ENCODE results near the gene RFX2. TPM values are rescaled to one million over a fixed set of nuclear protein-coding genes. Genes with fewer than 3 reads are reported as not detected.

The RFX2 gene
- total RNA-seq, 2 donors from 2014 or later = 6.6 to 11.0 TPM

DNA sequence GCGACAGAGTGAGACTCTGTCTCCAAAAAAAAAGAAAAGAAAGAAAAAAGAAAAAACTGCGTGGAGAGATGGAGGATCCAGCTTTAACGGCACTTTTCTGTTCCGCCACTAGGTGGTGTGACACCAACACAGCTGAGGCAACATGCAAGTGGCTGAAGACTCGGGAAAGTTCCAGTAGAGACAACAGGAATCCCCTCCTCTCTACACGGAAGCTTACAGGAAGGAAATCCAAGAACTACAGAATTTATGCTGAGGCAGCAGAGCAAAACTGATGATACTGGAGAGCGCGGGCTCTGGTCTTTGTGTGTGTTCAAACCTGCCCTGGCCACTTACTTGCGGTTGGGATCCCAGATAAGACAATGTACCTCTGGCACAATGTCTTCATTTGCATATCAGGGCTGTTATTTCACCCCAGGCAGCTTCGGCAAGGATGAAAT is 142.3 kb downstream of the RFX2 start:
- H3K4me3 ChIP-seq (ENCODE audit: low read length) = no peak overlapping the region
- DNase-seq = peak; percentile 87
- peak overlapping the region; percentile 3 for H3K27ac ChIP-seq (ENCODE audit: low read depth, low read length)
- peak overlapping the region; percentile 13 for H3K4me3 Mint-ChIP-seq
- no peaks in the 10 kb centered on the region for H3K27me3 ChIP-seq (ENCODE audit: control insufficient read depth, insufficient read depth, low read length, poor library complexity, severe bottlenecking)
- 25 to 32% methylated on average over 10 of the region's 10 CpGs for WGBS, 2 experiments (ENCODE audit: insufficient coverage in 1 of 2, insufficient read length in 1 of 2)
- peak overlapping the region; percentile 1 for H3K9ac ChIP-seq (ENCODE audit: extremely low read depth, low read length, poor library complexity, severe bottlenecking)
- H3K9me3 ChIP-seq (ENCODE audit: control insufficient read depth, low read length) = no peaks in the 10 kb centered on the region
- peaks cover 9% of the 10 kb centered on the region for H3K36me3 Mint-ChIP-seq (ENCODE audit: low read depth)
- H3K4me1 ChIP-seq (ENCODE audit: control insufficient read depth, insufficient read depth, low read length) = peaks cover 25% of the 10 kb centered on the region
- peaks cover 35% of the 10 kb centered on the region for H3K4me1 Mint-ChIP-seq
- H3K27ac Mint-ChIP-seq = peak overlapping the region; percentile 95
- no peaks in the 10 kb centered on the region for H3K9me3 Mint-ChIP-seq
- H3K36me3 ChIP-seq (ENCODE audit: control insufficient read depth, insufficient read depth, low read length) = peaks cover 26% of the 10 kb centered on the region
- no peaks in the 10 kb centered on the region for H3K27me3 Mint-ChIP-seq (ENCODE audit: insufficient read depth)
- TF ChIP-seq, protein P1, sequence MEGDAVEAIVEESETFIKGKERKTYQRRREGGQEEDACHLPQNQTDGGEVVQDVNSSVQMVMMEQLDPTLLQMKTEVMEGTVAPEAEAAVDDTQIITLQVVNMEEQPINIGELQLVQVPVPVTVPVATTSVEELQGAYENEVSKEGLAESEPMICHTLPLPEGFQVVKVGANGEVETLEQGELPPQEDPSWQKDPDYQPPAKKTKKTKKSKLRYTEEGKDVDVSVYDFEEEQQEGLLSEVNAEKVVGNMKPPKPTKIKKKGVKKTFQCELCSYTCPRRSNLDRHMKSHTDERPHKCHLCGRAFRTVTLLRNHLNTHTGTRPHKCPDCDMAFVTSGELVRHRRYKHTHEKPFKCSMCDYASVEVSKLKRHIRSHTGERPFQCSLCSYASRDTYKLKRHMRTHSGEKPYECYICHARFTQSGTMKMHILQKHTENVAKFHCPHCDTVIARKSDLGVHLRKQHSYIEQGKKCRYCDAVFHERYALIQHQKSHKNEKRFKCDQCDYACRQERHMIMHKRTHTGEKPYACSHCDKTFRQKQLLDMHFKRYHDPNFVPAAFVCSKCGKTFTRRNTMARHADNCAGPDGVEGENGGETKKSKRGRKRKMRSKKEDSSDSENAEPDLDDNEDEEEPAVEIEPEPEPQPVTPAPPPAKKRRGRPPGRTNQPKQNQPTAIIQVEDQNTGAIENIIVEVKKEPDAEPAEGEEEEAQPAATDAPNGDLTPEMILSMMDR (conservative IDR thresholded peaks at IDR 0.05) = peak; percentile 94

DNA sequence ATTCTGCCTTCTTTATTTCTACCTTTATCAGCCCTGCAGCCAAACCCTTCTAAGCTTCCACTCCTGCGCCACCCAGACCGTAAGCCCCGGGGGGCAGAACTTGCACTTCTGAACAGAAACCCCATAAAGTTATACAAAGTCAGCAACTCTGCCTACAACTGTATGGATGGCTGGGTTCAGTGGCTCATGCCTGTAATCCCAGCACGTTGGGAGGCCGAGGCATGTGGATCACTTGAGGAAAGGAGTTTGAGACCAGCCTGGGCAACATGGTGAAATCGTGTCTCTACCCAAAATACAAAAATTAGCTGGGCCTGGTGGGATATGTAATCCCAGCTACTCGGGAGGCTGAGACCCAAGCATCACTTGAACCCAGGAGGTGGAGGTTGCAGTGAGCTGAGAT is 142.7 kb downstream of the RFX2 start:
- Histone ChIP-seq H3K9me3 (ENCODE audit: control insufficient read depth, low read length) (no peaks in the 10 kb centered on the region), H3K4me1 (ENCODE audit: control insufficient read depth, insufficient read depth, low read length) (peaks cover 25% of the 10 kb centered on the region), H3K27me3 (ENCODE audit: control insufficient read depth, insufficient read depth, low read length, poor library complexity, severe bottlenecking) (no peaks in the 10 kb centered on the region), H3K27ac (ENCODE audit: low read depth, low read length) (no peak overlapping the region), H3K9ac (ENCODE audit: extremely low read depth, low read length, poor library complexity, severe bottlenecking) (no peak overlapping the region), H3K4me3 (ENCODE audit: low read length) (no peak overlapping the region), H3K36me3 (ENCODE audit: control insufficient read depth, insufficient read depth, low read length) (peaks cover 25% of the 10 kb centered on the region)
- Mint-ChIP-seq H3K4me1 (peaks cover 40% of the 10 kb centered on the region), H3K27ac (no peak overlapping the region), H3K9me3 (no peaks in the 10 kb centered on the region), H3K36me3 (ENCODE audit: low read depth) (peaks cover 9% of the 10 kb centered on the region), H3K27me3 (ENCODE audit: insufficient read depth) (no peaks in the 10 kb centered on the region), H3K4me3 (no peak overlapping the region)
- WGBS, 2 experiments (ENCODE audit: insufficient coverage in 1 of 2, insufficient read length in 1 of 2) = 90 to 91% methylated on average over 6 to 7 of the region's 7 CpGs
- TF ChIP-seq, protein P1 (conservative IDR thresholded peaks at IDR 0.05) = no peak
- DNase-seq = no peak

DNA sequence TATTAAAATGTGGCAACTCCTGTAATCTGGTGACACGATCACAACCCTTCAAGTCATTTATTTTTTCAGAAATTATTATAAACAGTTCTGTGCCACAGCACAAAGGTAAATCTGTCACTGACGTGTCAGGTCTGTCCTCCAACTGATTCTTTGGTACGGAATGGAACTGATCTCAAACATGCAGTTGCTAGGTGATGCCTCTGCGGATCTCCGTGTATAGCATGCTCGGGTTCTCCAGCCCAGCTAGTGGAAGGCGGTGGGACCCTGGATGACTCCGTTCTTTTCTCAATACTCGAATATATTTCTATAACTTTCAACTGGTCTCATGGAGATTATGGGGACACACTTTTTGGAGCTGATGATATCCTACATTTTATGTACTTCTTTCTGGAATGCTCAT is 143.4 kb downstream of the RFX2 start:
- peaks cover 9% of the 10 kb centered on the region for H3K36me3 Mint-ChIP-seq (ENCODE audit: low read depth)
- no peaks in the 10 kb centered on the region for H3K27me3 Mint-ChIP-seq (ENCODE audit: insufficient read depth)
- peaks cover 25% of the 10 kb centered on the region for H3K36me3 ChIP-seq (ENCODE audit: control insufficient read depth, insufficient read depth, low read length)
- peaks cover 25% of the 10 kb centered on the region for H3K4me1 ChIP-seq (ENCODE audit: control insufficient read depth, insufficient read depth, low read length)
- H3K4me3 Mint-ChIP-seq = no peak overlapping the region
- H3K4me3 ChIP-seq (ENCODE audit: low read length) = no peak overlapping the region
- peaks cover 46% of the 10 kb centered on the region for H3K4me1 Mint-ChIP-seq
- H3K9me3 ChIP-seq (ENCODE audit: control insufficient read depth, low read length) = no peaks in the 10 kb centered on the region
- DNase-seq = no peak
- no peak overlapping the region for H3K27ac ChIP-seq (ENCODE audit: low read depth, low read length)
- no peaks in the 10 kb centered on the region for H3K27me3 ChIP-seq (ENCODE audit: control insufficient read depth, insufficient read depth, low read length, poor library complexity, severe bottlenecking)
- no peak overlapping the region for H3K9ac ChIP-seq (ENCODE audit: extremely low read depth, low read length, poor library complexity, severe bottlenecking)
- H3K27ac Mint-ChIP-seq = no peak overlapping the region
- TF ChIP-seq, protein P1 (conservative IDR thresholded peaks at IDR 0.05) = no peak
- WGBS, 2 experiments (ENCODE audit: insufficient coverage in 1 of 2, insufficient read length in 1 of 2) = 92 to 98% methylated on average over 8 to 9 of the region's 9 CpGs
- H3K9me3 Mint-ChIP-seq = no peaks in the 10 kb centered on the region

Data from endodermal cell (in vitro differentiated cells).